Lung (tissue), 12 donors: Measurements from ENCODE around the gene SLC6A6. TPM values are rescaled to one million over a fixed set of nuclear protein-coding genes. Genes with fewer than 3 reads are reported as not detected.

ENCODE experiments used
- ATAC-seq: fragments of 200-7000 bp; cut with Tn5 transposase; one replicate; pipeline ENCODE4 v1.9.1; 2020; ENCODE audit warnings: moderate number of reproducible peaks; ENCODE audit not compliant: insufficient read depth, low FRiP score
- DNase-seq, 3 donors: peaks; one replicate each; pipeline ENCODE4 v3.0.0-alpha.2; 2013 to 2017
- H3K27ac ChIP-seq, 2 donors: one replicate each; pipeline ENCODE4 v1.5.1; 2013; ENCODE audit warnings: mild to moderate bottlenecking in 2 of 2, moderate library complexity in 2 of 2, control low read depth in 1 of 2, inconsistent platforms in 1 of 2, low read depth in 1 of 2, low read length in 1 of 2
- H3K27me3 ChIP-seq, 3 donors: one replicate each; pipeline ENCODE4 v1.5.1; 2013; ENCODE audit warnings: low read length in 2 of 3; ENCODE audit not compliant: control insufficient read depth in 3 of 3, insufficient read depth in 3 of 3
- H3K36me3 ChIP-seq, 4 donors: one replicate each; pipeline ENCODE4 v1.5.1; 2013; ENCODE audit warnings: low read length in 4 of 4, mild to moderate bottlenecking in 1 of 4, moderate library complexity in 1 of 4; ENCODE audit not compliant: control insufficient read depth in 4 of 4, insufficient read depth in 4 of 4
- H3K4me1 ChIP-seq, 5 donors: one replicate each; pipeline ENCODE4 v1.5.1; 2013; ENCODE audit warnings: low read length in 5 of 5, mild to moderate bottlenecking in 2 of 5, moderate library complexity in 1 of 5; ENCODE audit not compliant: control insufficient read depth in 5 of 5, insufficient read depth in 5 of 5
- H3K4me3 ChIP-seq: one replicate; pipeline ENCODE4 v1.5.1; 2013; ENCODE audit warnings: mild to moderate bottlenecking, control low read depth, moderate library complexity
- H3K9ac ChIP-seq, 2 donors: one replicate each; pipeline ENCODE4 v1.5.1; 2013; ENCODE audit warnings: low read length in 2 of 2, control low read depth in 1 of 2; ENCODE audit not compliant: insufficient read depth in 1 of 2
- H3K9me3 ChIP-seq, 4 donors: one replicate each; pipeline ENCODE4 v1.5.1; 2013; ENCODE audit warnings: low read length in 3 of 4, mild to moderate bottlenecking in 1 of 4, moderate library complexity in 1 of 4; ENCODE audit not compliant: control insufficient read depth in 4 of 4, insufficient read depth in 3 of 4
- CTCF ChIP-seq: IDR thresholded peaks from 2 replicates; pipeline ENCODE4 v1.5.1; 2012; ENCODE audit warnings: mild to moderate bottlenecking; ENCODE audit errors: control extremely low read depth, extremely low read depth
- WGBS, 2 donors: extraction: QIAGEN DNeasy Blood & Tissue Kit; methylation state at CpG; one replicate each; pipeline ENCODE4 v1.1.7; 2013; 5-methylcytosine and 5-hydroxymethylcytosine counted together
- polyA plus RNA-seq, 2 donors: library from polyadenylated mRNA; stranded (reverse); fragments of 200-250 nt; gene quantifications; one replicate each; pipeline ENCODE4 v1.2.1, GENCODE V29; 2013
- total RNA-seq, 2 donors: library from RNA; depleted of rRNA in 1 of 2; stranded (reverse); fragments of >200 nt in 1 of 2; gene quantifications; one replicate each; pipeline ENCODE4 v1.2.1, GENCODE V29; 2014 to 2021
- donor health status: control.
- donor health status: control.
- donor health status: Bipolar disorder and iron deficiency.
- donor health status: healthy.
- donor health status: DM: yes; HTN: yes; CAD: no.

The SLC6A6 gene
- total and polyA plus RNA-seq, 4 donors: 16.1 to 96.3 (median 57.4) TPM

- no peak overlapping the region for H3K9ac ChIP-seq
- TF ChIP-seq CTCF: no peak
- 88 to 93% methylated on average over 4 of the region's 4 CpGs for WGBS, 2 donors
- peak overlapping the region; percentile 21 to 28 for H3K27ac ChIP-seq
- no peak for ATAC-seq
- no peak for DNase-seq
- H3K4me1 ChIP-seq: peaks cover 0 to 6% (median 0%) of the 10 kb centered on the region in 5 donors
- no peaks in the 10 kb centered on the region for H3K27me3 ChIP-seq
- no peak overlapping the region for H3K4me3 ChIP-seq
- H3K36me3 ChIP-seq: no peaks in the 10 kb centered on the region
- H3K9me3 ChIP-seq: no peaks in the 10 kb centered on the region
Measured at GRCh38 chr3:14378415-14378814, 24.0 kb upstream of the SLC6A6 start.

GRCh38 chr3:14379843-14380242 is 22.6 kb upstream of the SLC6A6 start:
- H3K27me3 ChIP-seq: no peaks in the 10 kb centered on the region
- H3K27ac ChIP-seq: no peak overlapping the region
- WGBS, 2 donors: 84 to 92% methylated on average over 10 of the region's 10 CpGs

DNA sequence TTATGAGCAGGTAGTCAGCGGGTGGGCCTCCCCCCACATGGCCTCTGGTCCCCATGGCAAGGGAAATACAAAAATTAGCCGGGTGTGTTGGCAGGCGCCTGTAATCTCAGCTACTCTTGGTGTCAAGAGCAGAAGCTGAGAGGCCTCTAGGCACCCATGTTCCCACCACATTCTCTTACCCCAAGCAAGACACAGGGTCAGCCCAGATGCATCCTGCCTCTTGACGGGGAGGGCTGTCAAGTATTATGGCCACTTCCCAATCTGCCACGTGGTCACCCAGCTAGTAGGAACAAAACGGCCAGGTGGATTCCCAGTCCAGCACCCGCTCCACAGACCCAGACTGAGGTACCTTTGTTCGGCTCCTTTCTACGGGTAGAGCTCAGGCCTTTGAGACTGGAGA is 16.2 kb upstream of the SLC6A6 start:
- Histone ChIP-seq H3K9ac (no peak overlapping the region), H3K4me3 (no peak overlapping the region), H3K27ac (no peak overlapping the region), H3K27me3 (no peaks in the 10 kb centered on the region), H3K36me3 (no peaks in the 10 kb centered on the region), H3K9me3 (peaks cover 0 to 3% (median 0%) of the 10 kb centered on the region in 4 donors), H3K4me1 (peaks cover 0 to 7% (median 1%) of the 10 kb centered on the region in 5 donors)
- ATAC-seq (no peak), DNase-seq (no peak)
- no peak for TF ChIP-seq CTCF
- WGBS, 2 donors: 68 to 77% methylated on average over 9 of the region's 9 CpGs

More at GRCh38 chr3:14379843-14380242, 22.6 kb upstream of the SLC6A6 start:
- H3K36me3 ChIP-seq: no peaks in the 10 kb centered on the region
- no peak for DNase-seq
- no peak overlapping the region for H3K4me3 ChIP-seq
- H3K4me1 ChIP-seq: peaks cover 0 to 2% (median 0%) of the 10 kb centered on the region in 5 donors
- no peak for TF ChIP-seq CTCF
- no peaks in the 10 kb centered on the region for H3K9me3 ChIP-seq
- no peak overlapping the region for H3K9ac ChIP-seq
- ATAC-seq: no peak

GRCh38 chr3:14388201-14388600 is 14.2 kb upstream of the SLC6A6 start:
- TF ChIP-seq CTCF: no peak
- no peak for ATAC-seq

More at GRCh38 chr3:14388201-14388600, 14.2 kb upstream of the SLC6A6 start:
- Histone ChIP-seq H3K27ac (no peak overlapping the region), H3K9me3 (peaks cover 0 to 3% (median 0%) of the 10 kb centered on the region in 4 donors), H3K27me3 (no peaks in the 10 kb centered on the region), H3K36me3 (no peaks in the 10 kb centered on the region), H3K9ac (no peak overlapping the region), H3K4me1 (peaks cover 0 to 10% (median 1%) of the 10 kb centered on the region in 5 donors), H3K4me3 (no peak overlapping the region)
- no peak for DNase-seq
- WGBS, 2 donors: 39 to 59% methylated on average over 5 of the region's 5 CpGs
